ENCODE data around the gene FAM53B.
"Not testable (repeated sequence)": the region's sequence is repeated elsewhere in the genome, so short reads cannot be mapped to it uniquely, and the experiment has no call there.

Gene FAM53B

DNA sequence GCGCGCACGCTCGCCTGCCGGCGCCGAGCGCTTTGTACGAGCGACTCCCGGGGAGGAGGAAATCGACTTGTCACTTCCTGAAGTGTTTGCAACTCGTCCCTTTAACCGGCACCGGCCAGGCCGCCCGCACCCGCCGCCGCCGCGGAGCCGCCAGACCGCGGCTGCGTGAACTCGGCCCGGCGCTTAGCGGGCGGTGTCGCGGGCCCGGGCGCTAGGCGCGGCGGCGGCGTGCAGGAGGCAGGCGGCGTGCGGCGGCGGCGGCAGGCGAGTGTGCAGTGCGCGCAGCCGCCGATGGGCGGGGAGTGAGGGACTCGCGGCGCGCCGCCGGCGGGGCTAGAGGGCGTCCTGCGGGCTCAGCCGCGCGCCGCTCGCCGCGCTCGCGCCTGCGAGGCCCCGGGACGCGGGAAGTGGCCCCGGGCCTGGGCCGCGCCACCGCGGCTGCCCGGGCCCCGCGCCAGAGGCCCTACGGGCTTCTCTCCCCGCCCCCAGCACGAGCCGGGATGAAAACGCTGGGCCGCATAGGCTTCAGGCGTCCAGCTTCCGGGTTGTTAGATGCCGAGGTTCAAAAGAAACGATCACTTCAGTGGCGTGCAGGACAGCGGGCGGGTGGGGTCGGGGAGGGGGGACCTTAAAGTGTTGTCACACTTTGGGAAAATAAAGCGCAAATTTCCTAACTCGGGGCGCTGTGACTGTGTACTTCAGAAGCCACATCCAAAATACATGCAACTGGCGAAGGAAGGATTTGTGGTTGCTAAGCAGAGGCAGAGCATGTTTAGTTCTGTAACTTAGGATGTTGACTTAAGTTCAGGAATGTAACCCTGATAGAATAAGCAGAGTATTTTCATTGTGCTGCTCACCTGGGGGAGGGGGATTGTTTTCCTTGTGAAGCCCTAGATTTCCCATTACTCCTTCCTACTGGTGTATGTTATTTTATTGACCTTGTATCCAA, at the start of gene FAM53B:
Gene FAM53B, minus strand, starts transcription at position 277 of the 949 bp plus-strand sequence. CDS start 37,665 bp downstream, outside the sequence.
- peak in 1 of 2 donors; percentile 79 for DNase-seq (ENCODE audit: low read depth in 2 of 2)

GRCh38 chr10:124792998-124793352, 48.8 kb upstream of the FAM53B start:
- DNase-seq (ENCODE audit: low read depth in 2 of 2), result no peak

DNA sequence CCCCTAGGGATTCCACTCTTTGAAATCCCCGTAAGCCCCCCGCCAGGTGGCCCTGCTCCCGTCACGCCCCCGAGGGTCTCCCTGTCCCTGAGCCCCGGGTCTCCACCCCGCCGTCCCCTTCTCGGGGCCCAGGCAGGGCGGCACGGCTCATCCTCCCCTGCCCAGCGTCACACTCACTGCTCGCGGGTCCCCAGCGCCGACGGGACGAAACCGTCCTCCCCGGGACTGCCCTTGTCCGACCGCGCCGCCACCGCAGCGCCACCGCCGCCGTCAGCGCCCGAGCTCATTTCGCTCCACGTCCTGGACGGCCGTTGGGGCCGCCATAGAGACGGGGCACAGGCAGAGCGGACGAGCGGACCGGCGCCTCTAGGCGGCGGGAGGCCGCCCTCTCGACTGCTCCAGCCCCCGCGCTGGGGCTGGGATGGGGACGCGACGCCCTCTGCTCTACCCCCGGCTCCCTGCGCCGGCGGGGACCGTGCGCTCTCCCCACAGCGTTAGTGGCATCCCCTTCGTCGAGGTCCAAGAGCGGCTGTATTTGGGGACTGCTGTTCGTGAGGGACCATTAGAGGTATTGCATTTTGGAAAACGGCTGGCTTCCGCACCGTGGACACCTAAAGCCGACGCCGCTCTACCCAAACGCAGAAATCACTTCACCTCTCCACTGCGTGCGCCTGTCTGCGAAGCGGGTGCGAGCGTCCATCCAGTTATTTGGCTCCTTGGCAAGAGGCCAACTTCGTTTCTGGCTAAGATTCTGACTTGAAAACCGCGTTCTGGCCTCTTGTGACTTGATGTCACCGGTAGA, 47.6 kb upstream of the FAM53B start, which contains the start of gene EEF1AKMT2:
Gene EEF1AKMT2, minus strand, starts transcription at position 341 of the 802 bp plus-strand sequence. Its CDS starts 54 bp downstream, at position 287.
- peak; percentile 40 to 78 for DNase-seq (ENCODE audit: low read depth in 2 of 2)

- DNase-seq (ENCODE audit: low read depth in 2 of 2), result not testable (repeated sequence)
Observed at GRCh38 chr10:124782900-124783299, 38.7 kb upstream of the FAM53B start.

GRCh38 chr10:124768791-124769190, 24.6 kb upstream of the FAM53B start:
- DNase-seq (ENCODE audit: low read depth in 2 of 2), result no peak

- DNase-seq (ENCODE audit: low read depth in 2 of 2), result no peak
Observed at GRCh38 chr10:124765256-124765655, 21.1 kb upstream of the FAM53B start.

GRCh38 chr10:124763267-124763666, 19.1 kb upstream of the FAM53B start:
- no peak for DNase-seq (ENCODE audit: low read depth in 2 of 2)

- no peak for DNase-seq (ENCODE audit: low read depth in 2 of 2)
Observed at GRCh38 chr10:124762281-124762680, 18.1 kb upstream of the FAM53B start.

DNA sequence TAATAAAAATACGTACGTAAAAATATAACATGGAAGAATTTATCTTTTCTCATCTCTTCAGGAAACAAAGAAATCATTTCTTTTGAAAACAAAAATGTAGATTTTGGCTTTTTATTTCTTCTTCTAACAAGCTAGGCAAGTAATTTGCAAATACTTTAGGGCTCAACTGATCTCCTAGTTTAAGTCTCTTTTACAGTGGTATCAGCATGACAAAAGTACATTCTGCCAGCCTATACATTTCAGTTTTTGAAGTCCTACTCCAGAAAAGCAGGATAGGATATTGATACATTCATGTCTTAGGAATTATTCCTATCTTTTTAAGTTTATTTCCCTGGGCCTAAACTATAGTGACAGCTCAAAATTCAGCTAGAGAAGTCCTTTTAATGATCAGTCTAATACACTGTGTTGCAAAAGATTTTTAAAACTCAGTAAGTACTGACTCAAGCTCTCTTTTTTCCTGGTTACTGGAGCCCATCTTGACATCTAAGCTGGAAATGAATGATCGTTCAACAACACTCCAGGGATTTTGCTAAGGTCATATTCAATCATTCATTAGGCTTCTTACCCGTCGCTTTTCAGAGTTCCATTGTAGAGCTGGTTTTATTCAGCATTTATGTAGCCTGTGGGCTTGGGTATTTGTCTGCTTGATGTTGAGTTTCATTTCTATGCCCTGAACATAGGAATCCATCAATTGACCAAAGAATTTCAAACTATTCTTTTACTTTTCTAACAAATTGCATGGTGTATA, 12.2 kb upstream of the FAM53B start:
- DNase-seq (ENCODE audit: low read depth in 2 of 2), result no peak

DNA sequence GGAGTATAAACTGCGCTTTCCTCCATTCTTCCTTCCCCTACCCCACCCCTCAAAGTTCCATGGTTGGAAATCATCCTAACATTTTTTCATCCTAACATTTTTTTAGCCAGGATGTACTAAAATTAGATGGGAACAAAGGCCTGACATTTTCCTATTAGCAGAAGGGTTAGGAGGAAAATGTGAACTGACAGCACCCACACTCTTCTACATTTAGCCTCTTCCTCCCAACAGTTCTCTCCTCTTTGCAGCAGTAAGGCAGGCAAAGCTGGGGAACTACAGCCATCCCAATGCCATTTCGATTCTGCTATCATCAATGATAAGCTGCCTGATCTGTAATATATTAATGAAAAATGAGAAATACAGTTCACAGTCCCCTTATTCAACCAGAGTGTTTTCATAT, 11.4 kb upstream of the FAM53B start:
- DNase-seq (ENCODE audit: low read depth in 2 of 2), result no peak

DNA sequence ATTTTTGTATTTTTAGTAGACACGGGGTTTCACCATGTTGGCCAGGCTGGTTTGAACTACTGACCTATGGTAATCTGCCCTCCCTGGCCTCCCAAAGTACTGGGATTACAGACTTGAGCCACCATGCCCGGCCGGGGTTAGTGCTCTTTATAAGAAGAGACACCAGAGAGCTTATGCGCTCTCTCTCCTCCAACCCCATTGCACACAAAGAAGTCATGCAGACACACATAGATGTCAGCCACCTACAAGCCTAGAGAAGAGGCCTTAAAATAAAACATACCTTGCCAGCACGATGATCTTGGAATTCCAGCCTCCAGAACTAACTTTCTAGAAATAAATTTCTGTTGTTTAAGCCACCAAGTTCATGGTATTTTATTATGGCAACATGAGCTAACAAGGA, 10.0 kb upstream of the FAM53B start:
- no peak for DNase-seq (ENCODE audit: low read depth in 2 of 2)

DNA sequence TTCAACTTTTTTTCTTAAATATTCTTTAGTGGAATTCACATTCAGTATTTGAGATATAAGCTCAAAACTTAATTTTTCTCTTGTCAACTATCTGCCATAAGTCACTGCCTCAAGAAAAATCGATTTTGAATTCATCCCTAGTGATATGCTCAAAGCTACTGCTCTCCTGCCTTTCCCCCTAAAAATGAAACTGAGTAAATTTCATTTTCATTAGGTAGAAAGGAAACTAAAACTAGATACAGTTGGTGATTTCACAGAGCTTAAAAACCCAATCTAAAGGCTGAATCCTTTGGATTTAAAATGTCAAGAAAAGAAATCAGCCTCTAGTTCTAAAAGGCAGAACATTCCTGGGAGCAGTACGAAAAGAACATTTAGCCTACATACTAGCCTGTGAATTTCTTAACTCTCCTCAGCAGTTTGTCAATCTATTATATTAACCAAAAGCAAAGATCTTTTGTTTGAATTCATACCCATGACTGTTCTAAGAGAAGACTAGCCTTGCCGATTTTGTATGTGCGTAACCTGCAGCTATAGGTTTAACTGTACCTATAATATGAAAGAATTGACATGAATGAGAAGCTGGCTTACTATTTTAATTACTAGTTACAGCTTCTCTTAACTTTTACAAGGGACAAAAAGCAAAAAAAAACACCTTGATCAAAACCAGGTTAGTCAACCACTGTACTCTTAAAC, 4.9 kb upstream of the FAM53B start:
- no peak for DNase-seq (ENCODE audit: low read depth in 2 of 2)

DNA sequence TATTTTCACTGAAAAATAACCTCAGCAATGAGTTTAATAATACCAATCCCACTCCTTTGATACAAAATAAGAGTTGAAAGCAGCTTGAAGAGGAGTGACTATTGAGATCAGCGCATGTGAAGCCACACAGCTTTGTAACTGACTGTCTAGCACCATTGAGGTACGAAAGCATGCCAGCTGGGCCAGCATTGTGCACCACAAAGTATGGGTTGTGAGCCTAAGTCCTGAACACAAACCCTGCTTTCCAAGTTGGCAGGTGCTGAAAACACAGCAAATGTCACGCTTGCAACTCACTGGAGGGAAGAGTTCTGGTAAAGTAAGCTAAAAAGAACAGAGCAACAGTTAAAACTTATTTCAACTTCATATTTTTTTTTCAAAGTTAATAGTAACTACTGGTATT, 4.0 kb upstream of the FAM53B start:
- DNase-seq (ENCODE audit: low read depth in 2 of 2), result no peak

GRCh38 chr10:124747745-124748144, 3.6 kb upstream of the FAM53B start:
- DNase-seq (ENCODE audit: low read depth in 2 of 2), result no peak

GRCh38 chr10:124746992-124747391, 2.8 kb upstream of the FAM53B start:
- DNase-seq (ENCODE audit: low read depth in 2 of 2), result no peak

DNA sequence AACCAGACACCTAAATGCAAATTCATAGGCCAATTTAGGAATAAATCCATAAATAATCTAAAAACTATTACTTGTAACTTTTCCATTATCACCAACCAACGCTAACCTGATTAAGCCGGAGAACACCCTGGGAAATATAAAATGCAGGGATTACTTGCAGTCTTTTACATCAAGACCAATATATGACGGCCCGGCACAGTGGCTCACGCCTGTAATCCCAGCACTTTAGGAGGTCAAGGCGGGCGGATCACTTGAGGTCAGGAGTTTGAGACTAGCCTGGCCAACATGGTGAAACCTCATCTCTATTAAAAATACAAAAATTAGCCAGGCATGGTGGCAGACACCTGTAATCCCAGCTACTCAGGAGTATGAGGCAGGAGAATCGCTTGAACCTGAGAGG, 2.3 kb upstream of the FAM53B start:
- DNase-seq (ENCODE audit: low read depth in 2 of 2), result not testable (repeated sequence)

- no peak for DNase-seq (ENCODE audit: low read depth in 2 of 2)
Observed at GRCh38 chr10:124745673-124746072, 1.5 kb upstream of the FAM53B start.

DNA sequence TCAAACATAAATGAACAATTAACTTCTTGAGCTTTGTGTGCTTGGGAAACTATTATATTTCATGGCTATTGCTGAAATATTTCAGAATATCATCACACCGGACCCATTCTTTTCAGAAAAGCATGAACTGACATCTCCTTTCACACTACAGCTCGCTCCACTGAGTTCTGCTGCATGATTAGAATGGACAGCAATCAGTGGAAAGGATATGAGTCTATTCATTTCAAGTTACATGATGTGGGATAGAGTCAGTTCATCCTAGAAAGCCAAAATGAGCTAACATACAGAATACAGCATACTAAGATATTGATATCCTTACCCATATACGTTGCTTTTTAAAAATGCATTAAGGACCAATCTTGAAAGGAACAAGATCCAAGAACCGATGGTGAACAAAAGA, 1.1 kb upstream of the FAM53B start:
- DNase-seq (ENCODE audit: low read depth in 2 of 2), result no peak

GRCh38 chr10:124743191-124744101, 732 bp downstream of the FAM53B start:
- DNase-seq (ENCODE audit: low read depth in 2 of 2), result no peak
